Right ventricle myocardium inferior (tissue), 1 donor: ENCODE measurements around the gene ZNF415. TPM values are rescaled to one million over a fixed set of nuclear protein-coding genes. Genes with fewer than 3 reads are reported as not detected.

Source experiments
- ATAC-seq: fragments of 200-7000 bp; cut with Tn5 transposase; one replicate; pipeline ENCODE4 v1.9.1; 2020; ENCODE audit warnings: mild to moderate bottlenecking, moderate library complexity
- DNase-seq: peaks from one replicate; pipeline ENCODE4 v3.0.0; 2021; ENCODE audit errors: missing footprints
- intact Hi-C: fragments of 100-400 bp; cut with DNase I; formaldehyde crosslinking; loops from one replicate; pipeline ENCODE4 v1.11.0; 2022
- total RNA-seq: library from RNA; stranded (reverse); fragmentation: NEBNext Ultra II Directional; extraction: Animal tissue kit (Norgen Biotek cat#: 25700); gene quantifications from one replicate; pipeline ENCODE4 v1.2.1, GENCODE V29; 2021
- donor health status: DM: no; HTN: yes; CAD: no; lungs with severe emphysema.

ZNF415 gene
- total RNA-seq, 1 donor from 2014 or later = 18.6 TPM

- intact Hi-C loops = loop anchor here (5.0 to 10.0 kb wide), 2 partner anchors 76 to 119 kb away; partner anchors contain the start of gene ZNF347
- DNase-seq (no peak), ATAC-seq (no peak)
Observed at GRCh38 chr19:53078668-53079067, 54.0 kb downstream of the ZNF415 start.

GRCh38 chr19:53076984-53077383 lies 55.7 kb downstream of the ZNF415 start:
- intact Hi-C loops = loop anchor here (5.0 to 10.0 kb wide), 2 partner anchors 78 to 120 kb away; partner anchors contain the start of gene ZNF347
- ATAC-seq (peak; percentile 76), DNase-seq (peak; percentile 67)

- ATAC-seq (no peak), DNase-seq (no peak)
- intact Hi-C loops = no loop called here
Observed at GRCh38 chr19:53068834-53069233, 63.9 kb downstream of the ZNF415 start.

GRCh38 chr19:53068199-53068598 lies 64.5 kb downstream of the ZNF415 start:
- intact Hi-C loops = no loop called here
- ATAC-seq (no peak), DNase-seq (no peak)

- no peak for DNase-seq
- intact Hi-C loops = no loop called here
- ATAC-seq = peak; percentile 88
Observed at GRCh38 chr19:53057904-53058580, 74.7 kb downstream of the ZNF415 start.

Other genes starting within 250 kb of the ZNF415 start
- gene ZNF320, start 235.3 kb downstream of the ZNF415 start, total RNA-seq = 10.4 TPM
- 1.3 TPM for gene ZNF888, start 209.5 kb downstream of the ZNF415 start, total RNA-seq
- 4.4 TPM for gene ZNF816, start 170.0 kb downstream of the ZNF415 start, total RNA-seq
- gene ERVV-1, start 119.0 kb downstream of the ZNF415 start, total RNA-seq = not detected
- gene ERVV-2, start 88.2 kb downstream of the ZNF415 start, total RNA-seq = not detected
- gene ZNF160, start 29.5 kb downstream of the ZNF415 start, total RNA-seq = 16.5 TPM
- 5.1 TPM for gene ZNF347, start 26.1 kb upstream of the ZNF415 start, total RNA-seq
- 0.73 TPM for gene ZNF665, start 60.4 kb upstream of the ZNF415 start, total RNA-seq
- 20.1 TPM for gene ZNF677, start 122.0 kb upstream of the ZNF415 start, total RNA-seq
- not detected for gene VN1R2, start 125.4 kb upstream of the ZNF415 start, total RNA-seq
- gene VN1R4, start 134.8 kb upstream of the ZNF415 start, total RNA-seq = not detected
- 3.7 TPM for gene ZNF845, start 200.8 kb upstream of the ZNF415 start, total RNA-seq
- gene ZNF525, start 232.8 kb upstream of the ZNF415 start, total RNA-seq = 4.8 TPM